Skeletal muscle tissue (tissue), 4 donors: Measurements from ENCODE around the gene TRPC4AP. TPM values are rescaled to one million over a fixed set of nuclear protein-coding genes. Genes with fewer than 3 reads are reported as not detected.
"Not testable (repeated sequence)": the region's sequence is repeated elsewhere in the genome, so short reads cannot be mapped to it uniquely, and the experiment has no call there.

Source experiments
- H3K27ac ChIP-seq: one replicate; pipeline ENCODE4 v1.7.0; 2013; ENCODE audit warnings: mild to moderate bottlenecking, low read depth, low read length, inconsistent platforms
- H3K27me3 ChIP-seq, 3 donors: one replicate each; pipeline ENCODE4 v1.7.0; 2013; ENCODE audit warnings: low read length in 3 of 3; ENCODE audit not compliant: control insufficient read depth in 3 of 3, insufficient read depth in 3 of 3
- H3K36me3 ChIP-seq, 3 donors: one replicate each; pipeline ENCODE4 v1.7.0; 2013; ENCODE audit warnings: low read length in 3 of 3; ENCODE audit not compliant: control insufficient read depth in 3 of 3, insufficient read depth in 3 of 3
- H3K4me1 ChIP-seq, 3 donors: one replicate each; pipeline ENCODE4 v1.7.0; 2013; ENCODE audit warnings: low read length in 3 of 3, mild to moderate bottlenecking in 3 of 3; ENCODE audit not compliant: control insufficient read depth in 3 of 3, insufficient read depth in 3 of 3
- H3K4me3 ChIP-seq, 3 donors: one replicate each; pipeline ENCODE4 v1.7.0; 2013; ENCODE audit warnings: low read length in 3 of 3
- H3K9ac ChIP-seq, 3 donors: one replicate each; pipeline ENCODE4 v1.7.0; 2013; ENCODE audit warnings: low read length in 3 of 3, mild to moderate bottlenecking in 3 of 3, moderate library complexity in 2 of 3, low read depth in 1 of 3
- H3K9me3 ChIP-seq, 3 donors: one replicate each; pipeline ENCODE4 v1.7.0; 2013; ENCODE audit warnings: low read length in 3 of 3; ENCODE audit not compliant: control insufficient read depth in 3 of 3
- total RNA-seq: library from RNA; depleted of rRNA; stranded (reverse); fragments of >200 nt; gene quantifications from one replicate; pipeline ENCODE4 v1.2.3, GENCODE V29; 2014
- donor health status: Osteomylitis.

Gene TRPC4AP
- total RNA-seq, 1 donor from 2014 or later: 49.6 TPM

- H3K27ac ChIP-seq: no peak overlapping the region
- no peaks in the 10 kb centered on the region for H3K27me3 ChIP-seq
- H3K4me1 ChIP-seq: peaks cover 0 to 3% (median 3%) of the 10 kb centered on the region in 3 donors
- peaks cover 0 to 2% (median 0%) of the 10 kb centered on the region in 3 donors for H3K36me3 ChIP-seq
- no peak overlapping the region for H3K4me3 ChIP-seq
- H3K9ac ChIP-seq: no peak overlapping the region
- H3K9me3 ChIP-seq: no peaks in the 10 kb centered on the region
These were observed 29.4 kb downstream of the TRPC4AP start for GRCh38 chr20:35063168-35063567.

- Histone ChIP-seq H3K9me3 (no peaks in the 10 kb centered on the region), H3K36me3 (peaks cover 0 to 2% (median 0%) of the 10 kb centered on the region in 3 donors), H3K4me3 (no peak overlapping the region), H3K4me1 (peaks cover 0 to 3% (median 3%) of the 10 kb centered on the region in 3 donors), H3K27ac (no peak overlapping the region), H3K9ac (no peak overlapping the region), H3K27me3 (no peaks in the 10 kb centered on the region)
These were observed 30.1 kb downstream of the TRPC4AP start for GRCh38 chr20:35062478-35062877.

DNA sequence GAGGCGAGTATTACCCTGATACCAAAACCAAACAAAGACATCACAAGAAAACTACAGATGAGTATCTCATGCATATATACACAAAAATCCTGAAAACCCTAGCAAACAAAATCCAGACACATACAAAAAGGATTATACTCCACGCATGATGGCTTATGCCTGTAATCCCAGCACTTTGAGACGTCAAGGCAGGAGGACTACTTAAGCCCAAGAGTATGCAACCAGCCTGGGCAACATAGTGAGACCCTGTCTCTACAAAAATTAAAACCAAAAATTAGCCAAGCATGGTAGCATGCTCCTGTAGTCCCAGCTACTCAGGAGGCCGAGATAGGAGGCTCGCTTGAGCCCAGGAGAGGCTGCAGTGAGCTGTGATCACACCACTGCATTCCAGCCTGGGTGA lies 32.4 kb downstream of the TRPC4AP start:
- peaks cover 0 to 3% (median 2%) of the 10 kb centered on the region in 3 donors for H3K4me1 ChIP-seq
- H3K27me3 ChIP-seq: no peaks in the 10 kb centered on the region
- H3K36me3 ChIP-seq: no peaks in the 10 kb centered on the region
- no peak overlapping the region for H3K4me3 ChIP-seq
- no peak overlapping the region for H3K9ac ChIP-seq
- no peak overlapping the region for H3K27ac ChIP-seq
- no peaks in the 10 kb centered on the region for H3K9me3 ChIP-seq

GRCh38 chr20:35059612-35060011 lies 33.0 kb downstream of the TRPC4AP start:
- Histone ChIP-seq H3K36me3 (peaks cover 0 to 2% (median 0%) of the 10 kb centered on the region in 3 donors), H3K4me3 (no peak overlapping the region), H3K27me3 (no peaks in the 10 kb centered on the region), H3K4me1 (peaks cover 0 to 2% (median 0%) of the 10 kb centered on the region in 3 donors), H3K9me3 (no peaks in the 10 kb centered on the region), H3K9ac (no peak overlapping the region), H3K27ac (no peak overlapping the region)

GRCh38 chr20:35059110-35059509 lies 33.5 kb downstream of the TRPC4AP start:
- Histone ChIP-seq H3K9me3 (no peaks in the 10 kb centered on the region), H3K9ac (no peak overlapping the region), H3K4me3 (no peak overlapping the region), H3K36me3 (peaks cover 0 to 5% (median 0%) of the 10 kb centered on the region in 3 donors), H3K27ac (no peak overlapping the region), H3K4me1 (peaks cover 0 to 2% (median 0%) of the 10 kb centered on the region in 3 donors), H3K27me3 (no peaks in the 10 kb centered on the region)

- no peak overlapping the region for H3K9ac ChIP-seq
- H3K27ac ChIP-seq: no peak overlapping the region
- H3K36me3 ChIP-seq: peaks cover 0 to 5% (median 3%) of the 10 kb centered on the region in 3 donors
These were observed 36.9 kb downstream of the TRPC4AP start for GRCh38 chr20:35055445-35056276.

DNA sequence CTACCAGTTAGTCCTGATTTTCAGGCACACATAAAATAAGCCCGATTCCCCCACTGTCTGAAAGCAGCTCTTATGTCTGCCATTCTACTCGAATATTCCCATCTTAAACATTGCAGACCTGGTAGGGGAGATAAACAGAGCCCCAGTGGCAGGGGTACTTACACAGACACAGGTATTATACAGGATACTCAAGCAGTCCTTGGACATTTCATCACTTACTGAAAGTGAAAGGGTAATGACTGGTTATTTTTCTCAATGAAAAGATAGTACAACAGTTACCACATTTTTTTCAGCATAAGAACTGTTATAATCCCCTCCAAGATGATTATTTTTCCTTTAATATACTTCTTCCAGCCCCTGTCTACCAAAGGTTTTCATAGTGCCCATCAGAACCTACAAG lies 37.8 kb downstream of the TRPC4AP start:
- Histone ChIP-seq H3K27me3 (no peaks in the 10 kb centered on the region), H3K4me3 (no peak overlapping the region), H3K4me1 (peaks cover 0 to 2% (median 0%) of the 10 kb centered on the region in 3 donors), H3K9ac (no peak overlapping the region), H3K36me3 (peaks cover 0 to 7% (median 6%) of the 10 kb centered on the region in 3 donors), H3K27ac (no peak overlapping the region), H3K9me3 (no peaks in the 10 kb centered on the region)

More at GRCh38 chr20:35055445-35056276, 36.9 kb downstream of the TRPC4AP start:
- Histone ChIP-seq H3K27me3 (no peaks in the 10 kb centered on the region), H3K4me1 (peaks cover 0 to 2% (median 0%) of the 10 kb centered on the region in 3 donors), H3K4me3 (no peak overlapping the region), H3K9me3 (no peaks in the 10 kb centered on the region)

- not testable (repeated sequence) for H3K9ac ChIP-seq, H3K27ac ChIP-seq
- H3K36me3 ChIP-seq: peaks cover 13 to 26% (median 25%) of the 10 kb centered on the region in 3 donors
These were observed 40.0 kb downstream of the TRPC4AP start for GRCh38 chr20:35052616-35053015.

DNA sequence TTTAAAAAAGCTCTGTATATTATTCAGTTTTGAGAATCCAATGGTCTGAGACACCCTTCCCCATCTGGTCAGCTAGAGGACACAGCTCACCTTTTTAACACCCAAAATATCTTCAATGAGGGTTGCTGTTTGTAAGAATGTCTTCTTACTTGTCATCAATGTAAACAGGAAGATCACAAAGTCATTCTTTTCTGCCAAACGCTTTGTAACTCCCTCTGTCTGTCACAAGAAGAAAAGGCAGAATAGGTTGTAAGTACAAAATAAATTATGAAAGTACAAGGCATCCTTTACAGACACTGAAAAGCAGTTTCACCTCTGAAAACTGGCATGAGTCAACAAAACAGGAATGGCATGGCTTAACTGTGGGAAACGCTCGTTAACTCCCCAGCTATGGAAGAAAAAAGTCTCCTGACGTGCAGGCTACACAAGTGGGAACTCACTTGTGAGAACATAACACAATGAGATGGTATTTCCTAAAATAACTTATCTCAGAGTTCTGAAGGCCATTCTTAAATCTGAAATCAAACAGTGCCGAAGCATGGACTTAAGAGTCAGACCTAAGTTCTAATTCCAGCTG lies 42.7 kb downstream of the TRPC4AP start:
- no peaks in the 10 kb centered on the region for H3K4me1 ChIP-seq
- no peak overlapping the region for H3K4me3 ChIP-seq
- H3K9ac ChIP-seq: no peak overlapping the region
- H3K36me3 ChIP-seq: peaks cover 14 to 39% (median 35%) of the 10 kb centered on the region in 3 donors
- no peaks in the 10 kb centered on the region for H3K27me3 ChIP-seq
- H3K9me3 ChIP-seq: no peaks in the 10 kb centered on the region
- no peak overlapping the region for H3K27ac ChIP-seq

More at GRCh38 chr20:35052616-35053015, 40.0 kb downstream of the TRPC4AP start:
- H3K27me3 ChIP-seq, H3K4me3 ChIP-seq, H3K4me1 ChIP-seq, H3K9me3 ChIP-seq: not testable (repeated sequence)

- no peak overlapping the region for H3K4me3 ChIP-seq
- no peaks in the 10 kb centered on the region for H3K27me3 ChIP-seq
- H3K4me1 ChIP-seq: no peaks in the 10 kb centered on the region
- H3K27ac ChIP-seq: no peak overlapping the region
- H3K9me3 ChIP-seq: no peaks in the 10 kb centered on the region
- H3K36me3 ChIP-seq: peaks cover 19 to 41% (median 40%) of the 10 kb centered on the region in 3 donors
- H3K9ac ChIP-seq: no peak overlapping the region
These were observed 43.9 kb downstream of the TRPC4AP start for GRCh38 chr20:35048739-35049138.
